ENCODE data around the gene GRM7. TPM values are rescaled to one million over a fixed set of nuclear protein-coding genes. Genes with fewer than 3 reads are reported as not detected.
A peak's percentile ranks its signal among the peaks of the same experiment; 100 is the strongest.

Gene GRM7
- total RNA-seq, 1 experiment from 2014 or later: not detected

DNA sequence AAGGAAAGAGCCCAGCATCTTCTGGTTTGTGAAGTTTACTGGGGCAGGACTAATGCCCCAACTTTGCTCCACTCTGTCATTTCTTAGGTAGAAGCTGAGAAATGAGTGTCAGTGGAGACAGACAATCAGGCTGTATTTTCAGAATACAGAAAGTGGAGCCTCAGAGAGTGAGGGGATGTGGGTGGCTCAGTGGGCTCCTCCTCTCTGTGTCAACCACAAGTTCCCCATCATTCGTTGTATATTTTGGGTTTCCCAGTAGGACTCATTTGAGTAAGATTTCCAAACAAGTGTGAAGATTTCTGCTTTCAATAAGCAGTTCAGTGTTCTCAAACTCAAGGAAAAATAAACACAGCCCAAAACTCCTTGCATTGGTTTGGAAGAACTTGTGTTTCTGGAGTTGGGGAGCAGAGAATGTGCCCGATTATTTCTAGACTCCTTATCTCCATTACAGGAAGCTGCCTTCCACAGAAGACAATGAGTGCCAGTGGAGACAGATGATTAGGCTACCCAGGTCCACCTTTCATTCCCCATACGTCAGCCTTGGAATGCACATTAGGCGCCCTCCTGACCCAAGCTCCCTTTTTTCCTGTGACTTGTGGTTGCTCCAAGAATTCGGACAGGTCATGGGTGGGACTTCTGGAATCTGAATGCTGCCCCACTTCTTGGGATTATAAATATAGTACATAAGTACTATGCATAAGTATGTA lies 848.6 kb downstream of the GRM7 start:
- ChIA-PET RAD21 (ENCODE audit: low non-redundant PET in 1 of 2, low total read pairs in 2 of 2, uncharacterized antibody in 2 of 2, unreplicated experiment in 2 of 2) (no interaction called here), POLR2A (no interaction called here), CTCF (no interaction called here)
- ATAC-seq (peak; percentile 89), DNase-seq (ENCODE audit: low read depth, low spot score) (peak; percentile 7)
- Histone ChIP-seq H3K9ac (ENCODE audit: low read length) (no peak overlapping the region), H3K4me2 (ENCODE audit: low read length) (peak overlapping the region; percentile 51), H3K9me3 (ENCODE audit: control insufficient read depth in 1 of 2, insufficient read depth in 1 of 2, low read depth in 1 of 2, low read length in 2 of 2) (no peaks in the 10 kb centered on the region), H4K20me1 (ENCODE audit: insufficient read depth) (no peaks in the 10 kb centered on the region), H3K36me3 (ENCODE audit: control insufficient read depth in 1 of 2, insufficient read depth in 2 of 2, low read length in 2 of 2) (no peaks in the 10 kb centered on the region), H3K9me2 (ENCODE audit: insufficient read depth) (no peaks in the 10 kb centered on the region), H3K79me2 (ENCODE audit: insufficient read depth, low read length) (no peaks in the 10 kb centered on the region), H3K27me3 (ENCODE audit: insufficient read depth, low read length) (no peaks in the 10 kb centered on the region), H3K4me3 (replicated peaks in 1 of 2; ENCODE audit: low read depth in 1 of 2, low read length in 2 of 2) (no peak overlapping the region), H2AFZ (ENCODE audit: low read depth, low read length, poor library complexity, severe bottlenecking) (no peak overlapping the region), H3K27ac (ENCODE audit: low read depth, low read length) (no peak overlapping the region), H3K4me1 (ENCODE audit: control insufficient read depth in 1 of 2, insufficient read depth in 2 of 2, low read length in 2 of 2) (peaks cover 2 to 13% of the 10 kb centered on the region in 2 experiments)
- BruUV-seq (replicated peaks): no TSS peak
- intact Hi-C loops (cut with micrococcal nuclease): no loop called here
- TF ChIP-seq RAD21 (IDR thresholded peaks at IDR 0.05; ENCODE audit: low read depth) (no peak), SRF (IDR thresholded peaks at IDR 0.05; ENCODE audit: low read depth) (no peak), EZH2 (IDR thresholded peaks at IDR 0.05) (no peak), ELF1 (IDR thresholded peaks at IDR 0.05; ENCODE audit: borderline replicate concordance, low read depth) (no peak), ZFX (IDR thresholded peaks at IDR 0.05) (no peak), JUND (IDR thresholded peaks at IDR 0.05) (no peak), POLR2A (IDR thresholded peaks at IDR 0.05; ENCODE audit: borderline replicate concordance, extremely low read depth, insufficient read depth, insufficient read length) (no peak), YY1 (IDR thresholded peaks at IDR 0.05; ENCODE audit: extremely low read depth, insufficient replicate concordance, low read depth, low read length) (no peak), POLR2AphosphoS5 (IDR thresholded peaks at IDR 0.05; ENCODE audit: low read depth, low read length) (no peak), SP1 (IDR thresholded peaks at IDR 0.05; ENCODE audit: low read depth) (no peak)
- TF ChIP-seq, protein P1, sequence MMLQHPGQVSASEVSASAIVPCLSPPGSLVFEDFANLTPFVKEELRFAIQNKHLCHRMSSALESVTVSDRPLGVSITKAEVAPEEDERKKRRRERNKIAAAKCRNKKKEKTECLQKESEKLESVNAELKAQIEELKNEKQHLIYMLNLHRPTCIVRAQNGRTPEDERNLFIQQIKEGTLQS (IDR thresholded peaks at IDR 0.05): no peak
- TF ChIP-seq, protein P2, sequence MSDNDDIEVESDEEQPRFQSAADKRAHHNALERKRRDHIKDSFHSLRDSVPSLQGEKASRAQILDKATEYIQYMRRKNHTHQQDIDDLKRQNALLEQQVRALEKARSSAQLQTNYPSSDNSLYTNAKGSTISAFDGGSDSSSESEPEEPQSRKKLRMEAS (IDR thresholded peaks at IDR 0.05): no peak
- TF ChIP-seq, protein P3, sequence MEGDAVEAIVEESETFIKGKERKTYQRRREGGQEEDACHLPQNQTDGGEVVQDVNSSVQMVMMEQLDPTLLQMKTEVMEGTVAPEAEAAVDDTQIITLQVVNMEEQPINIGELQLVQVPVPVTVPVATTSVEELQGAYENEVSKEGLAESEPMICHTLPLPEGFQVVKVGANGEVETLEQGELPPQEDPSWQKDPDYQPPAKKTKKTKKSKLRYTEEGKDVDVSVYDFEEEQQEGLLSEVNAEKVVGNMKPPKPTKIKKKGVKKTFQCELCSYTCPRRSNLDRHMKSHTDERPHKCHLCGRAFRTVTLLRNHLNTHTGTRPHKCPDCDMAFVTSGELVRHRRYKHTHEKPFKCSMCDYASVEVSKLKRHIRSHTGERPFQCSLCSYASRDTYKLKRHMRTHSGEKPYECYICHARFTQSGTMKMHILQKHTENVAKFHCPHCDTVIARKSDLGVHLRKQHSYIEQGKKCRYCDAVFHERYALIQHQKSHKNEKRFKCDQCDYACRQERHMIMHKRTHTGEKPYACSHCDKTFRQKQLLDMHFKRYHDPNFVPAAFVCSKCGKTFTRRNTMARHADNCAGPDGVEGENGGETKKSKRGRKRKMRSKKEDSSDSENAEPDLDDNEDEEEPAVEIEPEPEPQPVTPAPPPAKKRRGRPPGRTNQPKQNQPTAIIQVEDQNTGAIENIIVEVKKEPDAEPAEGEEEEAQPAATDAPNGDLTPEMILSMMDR (IDR thresholded peaks at IDR 0.05 in 2 of 3, conservative IDR thresholded peaks at IDR 0.05 in 1 of 3; ENCODE audit: borderline replicate concordance in 1 of 3, insufficient read depth in 1 of 3, low read depth in 2 of 3, low read length in 2 of 3): no peak
- TF ChIP-seq, protein P4, sequence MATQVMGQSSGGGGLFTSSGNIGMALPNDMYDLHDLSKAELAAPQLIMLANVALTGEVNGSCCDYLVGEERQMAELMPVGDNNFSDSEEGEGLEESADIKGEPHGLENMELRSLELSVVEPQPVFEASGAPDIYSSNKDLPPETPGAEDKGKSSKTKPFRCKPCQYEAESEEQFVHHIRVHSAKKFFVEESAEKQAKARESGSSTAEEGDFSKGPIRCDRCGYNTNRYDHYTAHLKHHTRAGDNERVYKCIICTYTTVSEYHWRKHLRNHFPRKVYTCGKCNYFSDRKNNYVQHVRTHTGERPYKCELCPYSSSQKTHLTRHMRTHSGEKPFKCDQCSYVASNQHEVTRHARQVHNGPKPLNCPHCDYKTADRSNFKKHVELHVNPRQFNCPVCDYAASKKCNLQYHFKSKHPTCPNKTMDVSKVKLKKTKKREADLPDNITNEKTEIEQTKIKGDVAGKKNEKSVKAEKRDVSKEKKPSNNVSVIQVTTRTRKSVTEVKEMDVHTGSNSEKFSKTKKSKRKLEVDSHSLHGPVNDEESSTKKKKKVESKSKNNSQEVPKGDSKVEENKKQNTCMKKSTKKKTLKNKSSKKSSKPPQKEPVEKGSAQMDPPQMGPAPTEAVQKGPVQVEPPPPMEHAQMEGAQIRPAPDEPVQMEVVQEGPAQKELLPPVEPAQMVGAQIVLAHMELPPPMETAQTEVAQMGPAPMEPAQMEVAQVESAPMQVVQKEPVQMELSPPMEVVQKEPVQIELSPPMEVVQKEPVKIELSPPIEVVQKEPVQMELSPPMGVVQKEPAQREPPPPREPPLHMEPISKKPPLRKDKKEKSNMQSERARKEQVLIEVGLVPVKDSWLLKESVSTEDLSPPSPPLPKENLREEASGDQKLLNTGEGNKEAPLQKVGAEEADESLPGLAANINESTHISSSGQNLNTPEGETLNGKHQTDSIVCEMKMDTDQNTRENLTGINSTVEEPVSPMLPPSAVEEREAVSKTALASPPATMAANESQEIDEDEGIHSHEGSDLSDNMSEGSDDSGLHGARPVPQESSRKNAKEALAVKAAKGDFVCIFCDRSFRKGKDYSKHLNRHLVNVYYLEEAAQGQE (IDR thresholded peaks at IDR 0.05; ENCODE audit: low read depth): no peak
